ENCODE data around the gene CPA1. TPM values are rescaled to one million over a fixed set of nuclear protein-coding genes. Genes with fewer than 3 reads are reported as not detected.

Gene CPA1
- total RNA-seq, 4 donors from 2014 or later = not detected

DNA sequence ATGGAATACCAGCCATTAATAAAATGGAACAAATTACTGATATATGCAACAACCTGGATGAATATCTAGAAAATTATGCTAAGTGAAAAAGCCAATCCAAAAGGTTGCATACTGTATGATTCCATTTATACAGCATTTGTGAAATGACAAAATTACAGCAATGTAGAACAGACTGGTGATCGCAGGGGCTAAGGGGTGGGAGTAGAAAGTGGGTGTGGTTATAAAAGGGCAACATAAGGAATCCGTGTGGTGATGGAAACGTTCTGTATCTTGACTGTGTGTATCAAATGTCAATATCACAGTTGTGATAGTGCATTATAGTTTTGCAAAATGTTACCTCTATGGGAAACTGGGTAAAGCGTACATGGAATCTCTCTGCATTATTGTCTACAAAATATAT, 45.5 kb downstream of the CPA1 start:
- H3K27ac ChIP-seq = no peak overlapping the region
- TF ChIP-seq POLR2A (IDR thresholded peaks at IDR 0.05) = no peak
- TF ChIP-seq, protein P1, sequence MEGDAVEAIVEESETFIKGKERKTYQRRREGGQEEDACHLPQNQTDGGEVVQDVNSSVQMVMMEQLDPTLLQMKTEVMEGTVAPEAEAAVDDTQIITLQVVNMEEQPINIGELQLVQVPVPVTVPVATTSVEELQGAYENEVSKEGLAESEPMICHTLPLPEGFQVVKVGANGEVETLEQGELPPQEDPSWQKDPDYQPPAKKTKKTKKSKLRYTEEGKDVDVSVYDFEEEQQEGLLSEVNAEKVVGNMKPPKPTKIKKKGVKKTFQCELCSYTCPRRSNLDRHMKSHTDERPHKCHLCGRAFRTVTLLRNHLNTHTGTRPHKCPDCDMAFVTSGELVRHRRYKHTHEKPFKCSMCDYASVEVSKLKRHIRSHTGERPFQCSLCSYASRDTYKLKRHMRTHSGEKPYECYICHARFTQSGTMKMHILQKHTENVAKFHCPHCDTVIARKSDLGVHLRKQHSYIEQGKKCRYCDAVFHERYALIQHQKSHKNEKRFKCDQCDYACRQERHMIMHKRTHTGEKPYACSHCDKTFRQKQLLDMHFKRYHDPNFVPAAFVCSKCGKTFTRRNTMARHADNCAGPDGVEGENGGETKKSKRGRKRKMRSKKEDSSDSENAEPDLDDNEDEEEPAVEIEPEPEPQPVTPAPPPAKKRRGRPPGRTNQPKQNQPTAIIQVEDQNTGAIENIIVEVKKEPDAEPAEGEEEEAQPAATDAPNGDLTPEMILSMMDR (IDR thresholded peaks at IDR 0.05 in 4 of 5, conservative IDR thresholded peaks at IDR 0.05 in 1 of 5) = no peak
- no peaks in the 10 kb centered on the region for H3K27me3 ChIP-seq
- H3K9me3 ChIP-seq = no peaks in the 10 kb centered on the region
- H3K36me3 ChIP-seq = no peaks in the 10 kb centered on the region
- H3K4me1 ChIP-seq = peaks cover 3 to 4% of the 10 kb centered on the region in 2 donors
- DNase-seq (no peak), ATAC-seq (no peak)
- no peak overlapping the region for H3K4me3 ChIP-seq
- intact Hi-C loops (cut with DNase I; ENCODE audit: low total_unique reads) (no loop called here), in situ Hi-C loops (cut with MboI; ENCODE audit: low sequenced_read_pairs in 4 of 4) (no loop called here)

DNA sequence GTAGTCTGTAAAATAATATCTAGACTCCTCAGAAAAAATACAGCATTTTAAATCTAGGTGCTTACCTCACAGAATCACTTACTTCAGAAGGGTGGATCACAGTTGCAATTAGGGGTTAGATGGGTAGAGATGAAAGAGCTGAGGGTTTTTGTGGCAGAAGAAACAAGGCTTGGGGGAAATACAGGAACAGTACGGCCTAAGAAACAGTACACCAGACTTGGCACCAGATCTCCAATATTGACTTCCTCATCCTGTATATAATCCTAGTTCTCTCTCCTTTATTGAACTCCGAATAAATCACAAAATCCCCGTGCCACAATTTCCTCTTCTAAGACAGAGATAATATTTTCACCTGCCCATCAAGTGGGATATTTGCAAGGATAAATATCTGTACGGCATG, 46.3 kb downstream of the CPA1 start:
- no peak overlapping the region for H3K27ac ChIP-seq
- peaks cover 4 to 8% of the 10 kb centered on the region in 2 donors for H3K4me1 ChIP-seq
- TF ChIP-seq POLR2A (IDR thresholded peaks at IDR 0.05) = no peak
- TF ChIP-seq, protein P1 (IDR thresholded peaks at IDR 0.05 in 4 of 5, conservative IDR thresholded peaks at IDR 0.05 in 1 of 5) = no peak
- in situ Hi-C loops (cut with MboI; ENCODE audit: low sequenced_read_pairs in 4 of 4) = no loop called here
- ATAC-seq (no peak), DNase-seq (no peak)
- H3K27me3 ChIP-seq = no peaks in the 10 kb centered on the region
- H3K36me3 ChIP-seq = no peaks in the 10 kb centered on the region
- H3K4me3 ChIP-seq = no peak overlapping the region
- intact Hi-C loops (cut with DNase I; ENCODE audit: low total_unique reads) = no loop called here
- no peaks in the 10 kb centered on the region for H3K9me3 ChIP-seq

DNA sequence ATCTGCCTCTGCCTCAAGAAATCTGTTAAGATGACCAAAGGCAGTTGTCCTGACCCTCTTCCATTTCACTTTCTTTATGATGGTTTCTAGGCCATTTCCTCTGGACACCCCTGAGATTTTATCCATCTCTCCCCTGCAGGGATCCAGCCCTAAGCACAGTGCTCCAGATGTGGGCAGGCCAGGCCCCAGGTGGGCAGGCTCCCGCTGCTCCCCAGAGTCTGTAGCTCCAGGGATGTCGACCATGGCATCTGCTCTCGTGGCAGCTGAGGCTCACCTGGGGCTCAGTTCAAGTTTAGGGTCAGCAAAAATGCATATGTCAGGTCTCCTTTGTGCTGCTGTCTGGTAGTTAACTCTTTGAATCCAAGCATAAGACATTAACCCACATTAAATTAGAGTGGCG, 48.7 kb downstream of the CPA1 start:
- Histone ChIP-seq H3K4me3 (no peak overlapping the region), H3K4me1 (peaks cover 4 to 16% of the 10 kb centered on the region in 2 donors), H3K9me3 (no peaks in the 10 kb centered on the region), H3K27me3 (no peaks in the 10 kb centered on the region), H3K36me3 (no peaks in the 10 kb centered on the region), H3K27ac (no peak overlapping the region)
- no peak for ATAC-seq
- intact Hi-C loops (cut with DNase I; ENCODE audit: low total_unique reads) (no loop called here), in situ Hi-C loops (cut with MboI; ENCODE audit: low sequenced_read_pairs in 4 of 4) (no loop called here)
- no peak for TF ChIP-seq POLR2A (IDR thresholded peaks at IDR 0.05)
- TF ChIP-seq, protein P1 (IDR thresholded peaks at IDR 0.05 in 4 of 5, conservative IDR thresholded peaks at IDR 0.05 in 1 of 5) = no peak
- DNase-seq = no peak

DNA sequence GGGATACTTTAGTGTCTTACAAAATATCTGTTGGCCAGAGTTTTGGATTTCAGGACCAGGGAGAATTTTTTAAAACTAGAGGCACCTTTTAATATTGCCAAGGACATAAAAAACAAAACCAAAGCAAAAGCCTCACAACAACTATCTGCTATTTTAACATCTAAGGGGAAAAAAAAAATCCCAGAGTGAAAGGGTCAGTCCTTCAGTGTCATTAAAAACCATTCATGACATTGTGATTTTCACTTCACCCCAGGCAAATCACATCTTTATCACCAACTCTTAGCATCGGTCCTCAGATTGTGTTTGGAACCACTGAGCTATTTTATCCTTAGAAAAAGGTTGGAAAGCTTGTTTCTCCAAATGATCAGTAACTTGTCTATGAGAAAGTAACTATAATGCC, 49.8 kb downstream of the CPA1 start:
- DNase-seq (no peak), ATAC-seq (no peak)
- intact Hi-C loops (cut with DNase I; ENCODE audit: low total_unique reads) (no loop called here), in situ Hi-C loops (cut with MboI; ENCODE audit: low sequenced_read_pairs in 4 of 4) (no loop called here)
- Histone ChIP-seq H3K9me3 (no peaks in the 10 kb centered on the region), H3K4me1 (peaks cover 4 to 16% of the 10 kb centered on the region in 2 donors), H3K27ac (peak overlapping the region; percentile 0 to 39 (median 31)), H3K4me3 (peak overlapping the region in 1 of 4 donors; percentile 20), H3K36me3 (no peaks in the 10 kb centered on the region), H3K27me3 (no peaks in the 10 kb centered on the region)
- TF ChIP-seq, protein P1 (IDR thresholded peaks at IDR 0.05 in 4 of 5, conservative IDR thresholded peaks at IDR 0.05 in 1 of 5) = no peak
- no peak for TF ChIP-seq POLR2A (IDR thresholded peaks at IDR 0.05)

Measured in gastrocnemius medialis (tissue), 4 donors.